Upper lobe of left lung (tissue), 6 donors: Measurements from ENCODE around the gene RAD9B. TPM values are rescaled to one million over a fixed set of nuclear protein-coding genes. Genes with fewer than 3 reads are reported as not detected.
"Not testable (repeated sequence)": the region's sequence is repeated elsewhere in the genome, so short reads cannot be mapped to it uniquely, and the experiment has no call there.

Source experiments
- ATAC-seq, 2 donors: fragments of 200-7000 bp; cut with Tn5 transposase; one replicate each; pipeline ENCODE4 v1.9.1; 2022; ENCODE audit warnings: mild to moderate bottlenecking in 2 of 2, moderate library complexity in 2 of 2; ENCODE audit not compliant: low FRiP score in 2 of 2
- DNase-seq, 2 donors: peaks; one replicate each; pipeline ENCODE4 v3.0.0-alpha.2; 2019 to 2020
- H3K27ac ChIP-seq, 4 donors: fragments of 200-600 bp; sonication (generic); one replicate each; pipeline ENCODE4 v1.5.1; 2016 to 2019
- H3K27me3 ChIP-seq, 4 donors: fragments of 200-600 bp; sonication (generic); one replicate each; pipeline ENCODE4 v1.5.1; 2017 to 2019
- H3K36me3 ChIP-seq, 4 donors: fragments of 200-600 bp; sonication (generic); one replicate each; pipeline ENCODE4 v1.5.1; 2016 to 2019
- H3K4me1 ChIP-seq, 4 donors: fragments of 200-600 bp; sonication (generic); one replicate each; pipeline ENCODE4 v1.5.1; 2018 to 2019
- H3K4me3 ChIP-seq, 4 donors: fragments of 200-600 bp; sonication (generic); one replicate each; pipeline ENCODE4 v1.5.1; 2017 to 2019; ENCODE audit warnings: mild to moderate bottlenecking in 2 of 4, moderate library complexity in 1 of 4
- H3K9me3 ChIP-seq, 4 donors: fragments of 200-600 bp; sonication (generic); one replicate each; pipeline ENCODE4 v1.5.1; 2018 to 2019
- CTCF ChIP-seq, 6 experiments: fragments of 450-650 bp in 4 of 6; fragments of 200-600 bp in 2 of 6; sonication (generic) in 2 of 6; IDR thresholded peaks; one replicate each; pipeline ENCODE4 v1.5.1; 2016 to 2019; ENCODE audit warnings: antibody characterized with exemption in 6 of 6
- EP300 ChIP-seq, 4 donors: sonication (generic); formaldehyde crosslinking; IDR thresholded peaks; one replicate each; pipeline ENCODE4 v1.5.1; 2017; ENCODE audit warnings: antibody characterized with exemption in 4 of 4, control low read depth in 2 of 4
- POLR2A ChIP-seq, 4 donors: fragments of 450-650 bp; IDR thresholded peaks; one replicate each; pipeline ENCODE4 v1.5.1; 2016 to 2017; ENCODE audit warnings: antibody characterized with exemption in 4 of 4, mild to moderate bottlenecking in 2 of 4
- POLR2AphosphoS5 ChIP-seq, 2 donors: sonication (generic); formaldehyde crosslinking; IDR thresholded peaks; one replicate each; pipeline ENCODE4 v1.5.1; 2017; ENCODE audit warnings: antibody characterized with exemption in 2 of 2
- WGBS, 2 donors: methylation state at CpG; one replicate each; pipeline ENCODE4 v1.1.5; 2017 to 2018; 5-methylcytosine and 5-hydroxymethylcytosine counted together
- total RNA-seq, 6 donors: library from RNA; depleted of rRNA in 4 of 6; stranded (reverse); fragments of >200 nt in 4 of 6; gene quantifications; one replicate each; pipeline versions ENCODE4 v1.1.0 to v1.2.1, GENCODE V29; 2016 to 2021
- donor health status: DM: no; HTN: no; CAD: no; lungs with moderate emphysema.
- donor health status: DM: no; HTN: yes; CAD: no; lungs with severe emphysema.

Gene RAD9B
- total RNA-seq, 6 donors from 2014 or later, result 0.15 to 2.1 (median 0.94) TPM; not detected in 1

- Histone ChIP-seq H3K4me3 (no peak overlapping the region), H3K4me1 (peaks cover 21 to 53% (median 44%) of the 10 kb centered on the region in 4 donors), H3K9me3 (no peaks in the 10 kb centered on the region), H3K27me3 (no peaks in the 10 kb centered on the region), H3K27ac (peak overlapping the region; percentile 45 to 78 (median 70)), H3K36me3 (peaks cover 0 to 18% (median 11%) of the 10 kb centered on the region in 4 donors)
- no peak for TF ChIP-seq POLR2A (IDR thresholded peaks at IDR 0.05)
- TF ChIP-seq POLR2AphosphoS5 (IDR thresholded peaks at IDR 0.05), result peak in 1 of 2 donors; percentile 67
- no peak for TF ChIP-seq CTCF (IDR thresholded peaks at IDR 0.05)
- peak in 1 of 4 donors; percentile 81 for TF ChIP-seq EP300 (IDR thresholded peaks at IDR 0.05)
- ATAC-seq (peak; percentile 90 to 91), DNase-seq (peak in 1 of 2 donors; percentile 90)
- WGBS, 2 donors, result 55 to 57% methylated on average over 7 of the region's 7 CpGs
Measured at GRCh38 chr12:110543252-110543959, 41.3 kb downstream of the RAD9B start.

GRCh38 chr12:110543965-110544364 is 41.8 kb downstream of the RAD9B start:
- H3K27ac ChIP-seq, result peak overlapping the region; percentile 45 to 78 (median 70)
- no peaks in the 10 kb centered on the region for H3K27me3 ChIP-seq
- DNase-seq, result no peak
- ATAC-seq, result no peak
- H3K4me3 ChIP-seq, result no peak overlapping the region
- H3K9me3 ChIP-seq, result no peaks in the 10 kb centered on the region
- TF ChIP-seq EP300 (IDR thresholded peaks at IDR 0.05) (no peak), CTCF (IDR thresholded peaks at IDR 0.05) (no peak), POLR2AphosphoS5 (IDR thresholded peaks at IDR 0.05) (no peak), POLR2A (IDR thresholded peaks at IDR 0.05) (no peak)
- H3K36me3 ChIP-seq, result peaks cover 0 to 12% (median 9%) of the 10 kb centered on the region in 4 donors
- 88 to 89% methylated on average over 4 of the region's 4 CpGs for WGBS, 2 donors
- peaks cover 21 to 51% (median 44%) of the 10 kb centered on the region in 4 donors for H3K4me1 ChIP-seq

GRCh38 chr12:110545259-110545658 is 43.1 kb downstream of the RAD9B start:
- ATAC-seq, H3K36me3 ChIP-seq, H3K27me3 ChIP-seq, H3K4me3 ChIP-seq, H3K9me3 ChIP-seq, DNase-seq: not testable (repeated sequence)
- 54 to 65% methylated on average over 1 to 4 of the region's 4 CpGs for WGBS, 2 donors
- Histone ChIP-seq H3K4me1 (peaks cover 21 to 48% (median 44%) of the 10 kb centered on the region in 4 donors), H3K27ac (peak overlapping the region; percentile 24 to 78 (median 42))

GRCh38 chr12:110545812-110546211 is 43.7 kb downstream of the RAD9B start:
- Histone ChIP-seq H3K27ac (peak overlapping the region in 2 of 4 donors; percentile 27 to 37), H3K4me1 (peaks cover 21 to 48% (median 44%) of the 10 kb centered on the region in 4 donors), H3K9me3 (no peaks in the 10 kb centered on the region), H3K27me3 (no peaks in the 10 kb centered on the region), H3K4me3 (no peak overlapping the region), H3K36me3 (peaks cover 0 to 9% (median 2%) of the 10 kb centered on the region in 4 donors)
- 95 to 96% methylated on average over 10 of the region's 10 CpGs for WGBS, 2 donors
- DNase-seq (no peak), ATAC-seq (no peak)
- no peak for TF ChIP-seq POLR2A (IDR thresholded peaks at IDR 0.05)

- no peaks in the 10 kb centered on the region for H3K9me3 ChIP-seq
- H3K4me3 ChIP-seq, result no peak overlapping the region
- peaks cover 0 to 14% (median 2%) of the 10 kb centered on the region in 4 donors for H3K36me3 ChIP-seq
- no peaks in the 10 kb centered on the region for H3K27me3 ChIP-seq
- H3K4me1 ChIP-seq, result peaks cover 21 to 48% (median 44%) of the 10 kb centered on the region in 4 donors
- peak in 1 of 2 donors; percentile 60 for ATAC-seq
- DNase-seq, result no peak
- H3K27ac ChIP-seq, result peak overlapping the region in 1 of 4 donors; percentile 37
- TF ChIP-seq POLR2AphosphoS5 (IDR thresholded peaks at IDR 0.05) (no peak), CTCF (IDR thresholded peaks at IDR 0.05) (no peak), EP300 (IDR thresholded peaks at IDR 0.05) (no peak), POLR2A (IDR thresholded peaks at IDR 0.05) (no peak)
- 84 to 85% methylated on average over 3 of the region's 3 CpGs for WGBS, 2 donors
Measured at GRCh38 chr12:110546339-110546738, 44.2 kb downstream of the RAD9B start.
